Right lobe of liver (tissue), 4 donors: Measurements from ENCODE around the gene CTSD.

Experiments
- POLR2A ChIP-seq: fragments of 450-650 bp; IDR thresholded peaks from one replicate; pipeline ENCODE4 v1.6.1; 2017; ENCODE audit warnings: antibody characterized with exemption, mild to moderate bottlenecking
- TF ChIP-seq, protein P1 (sequence below), 4 donors: fragments of 200-600 bp in 3 of 4; fragments of 450-650 bp in 1 of 4; IDR thresholded peaks; one replicate each; pipeline versions ENCODE4 v1.5.1 to v1.8.0; 2016 to 2022; ENCODE audit warnings: antibody characterized with exemption in 4 of 4, mild to moderate bottlenecking in 2 of 4
- donor health status: DM: no; HTN: no; CAD: no.
- donor health status: DM: no; HTN: no; CAD: no.
- donor health status: DM: no; HTN: yes; CAD: no.

DNA sequence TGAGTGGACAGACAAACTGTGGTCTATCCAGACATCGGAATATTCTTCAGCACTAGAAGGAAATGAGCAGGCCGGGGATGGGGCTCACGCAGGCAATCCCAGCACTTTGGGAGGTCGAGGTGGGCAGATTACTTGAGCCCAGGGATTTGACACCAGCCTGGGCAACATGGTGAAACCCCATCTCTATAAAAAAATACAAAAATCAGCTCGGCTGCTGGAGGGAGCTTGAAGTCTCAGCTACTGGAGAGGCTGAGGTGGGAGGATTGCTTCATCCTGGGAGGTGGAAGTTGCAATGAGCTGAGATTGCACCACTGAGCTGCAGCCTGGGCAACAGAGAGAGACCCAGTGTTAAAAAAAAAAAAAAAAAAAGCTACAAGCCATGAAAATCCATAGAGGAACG is 8.0 kb upstream of the CTSD start:
- TF ChIP-seq, protein P1, sequence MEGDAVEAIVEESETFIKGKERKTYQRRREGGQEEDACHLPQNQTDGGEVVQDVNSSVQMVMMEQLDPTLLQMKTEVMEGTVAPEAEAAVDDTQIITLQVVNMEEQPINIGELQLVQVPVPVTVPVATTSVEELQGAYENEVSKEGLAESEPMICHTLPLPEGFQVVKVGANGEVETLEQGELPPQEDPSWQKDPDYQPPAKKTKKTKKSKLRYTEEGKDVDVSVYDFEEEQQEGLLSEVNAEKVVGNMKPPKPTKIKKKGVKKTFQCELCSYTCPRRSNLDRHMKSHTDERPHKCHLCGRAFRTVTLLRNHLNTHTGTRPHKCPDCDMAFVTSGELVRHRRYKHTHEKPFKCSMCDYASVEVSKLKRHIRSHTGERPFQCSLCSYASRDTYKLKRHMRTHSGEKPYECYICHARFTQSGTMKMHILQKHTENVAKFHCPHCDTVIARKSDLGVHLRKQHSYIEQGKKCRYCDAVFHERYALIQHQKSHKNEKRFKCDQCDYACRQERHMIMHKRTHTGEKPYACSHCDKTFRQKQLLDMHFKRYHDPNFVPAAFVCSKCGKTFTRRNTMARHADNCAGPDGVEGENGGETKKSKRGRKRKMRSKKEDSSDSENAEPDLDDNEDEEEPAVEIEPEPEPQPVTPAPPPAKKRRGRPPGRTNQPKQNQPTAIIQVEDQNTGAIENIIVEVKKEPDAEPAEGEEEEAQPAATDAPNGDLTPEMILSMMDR (IDR thresholded peaks at IDR 0.05): no peak
- TF ChIP-seq POLR2A: no peak
